Measurements from ENCODE around the gene IL19.

The IL19 gene

GRCh38 chr1:206854401-206855129, 84.0 kb downstream of the IL19 start:
- Histone ChIP-seq H3K9me3 (ENCODE audit: insufficient read depth, low read length) (no peaks in the 10 kb centered on the region), H3K4me3 (ENCODE audit: low read length) (no peak overlapping the region), H3K4me2 (ENCODE audit: low read length) (no peak overlapping the region), H3K79me2 (ENCODE audit: low read length) (no peaks in the 10 kb centered on the region), H4K20me1 (ENCODE audit: insufficient read depth, low read length) (no peaks in the 10 kb centered on the region), H2AFZ (ENCODE audit: low read depth, low read length) (no peak overlapping the region), H3K27ac (ENCODE audit: low read length) (no peak overlapping the region), H3K4me1 (ENCODE audit: low read length) (no peaks in the 10 kb centered on the region), H3K36me3 (replicated peaks; ENCODE audit: low read depth, low read length) (no peaks in the 10 kb centered on the region), H3K27me3 (ENCODE audit: low read depth, low read length) (peaks cover 41% of the 10 kb centered on the region), H3K9ac (ENCODE audit: low read length) (no peak overlapping the region)
- TF ChIP-seq EZH2phosphoT487 (IDR thresholded peaks at IDR 0.05; ENCODE audit: low read depth) (no peak), CTCF (IDR thresholded peaks at IDR 0.05; ENCODE audit: low read depth, low read length) (no peak)

- Histone ChIP-seq H3K36me3 (replicated peaks; ENCODE audit: low read depth, low read length) (no peaks in the 10 kb centered on the region), H3K9ac (ENCODE audit: low read length) (no peak overlapping the region), H3K4me3 (ENCODE audit: low read length) (no peak overlapping the region), H4K20me1 (ENCODE audit: insufficient read depth, low read length) (no peaks in the 10 kb centered on the region), H3K9me3 (ENCODE audit: insufficient read depth, low read length) (no peaks in the 10 kb centered on the region), H3K4me1 (ENCODE audit: low read length) (no peaks in the 10 kb centered on the region), H3K4me2 (ENCODE audit: low read length) (no peak overlapping the region), H3K27me3 (ENCODE audit: low read depth, low read length) (peaks cover 39% of the 10 kb centered on the region), H3K79me2 (ENCODE audit: low read length) (no peaks in the 10 kb centered on the region), H2AFZ (ENCODE audit: low read depth, low read length) (no peak overlapping the region), H3K27ac (ENCODE audit: low read length) (no peak overlapping the region)
- no peak for TF ChIP-seq CTCF (IDR thresholded peaks at IDR 0.05; ENCODE audit: low read depth, low read length)
- TF ChIP-seq EZH2phosphoT487 (IDR thresholded peaks at IDR 0.05; ENCODE audit: low read depth), result no peak
These were observed 85.3 kb downstream of the IL19 start for GRCh38 chr1:206855859-206856258.

- Histone ChIP-seq H3K4me1 (ENCODE audit: low read length) (no peaks in the 10 kb centered on the region), H3K27ac (ENCODE audit: low read length) (no peak overlapping the region), H3K9me3 (ENCODE audit: insufficient read depth, low read length) (no peaks in the 10 kb centered on the region), H3K36me3 (replicated peaks; ENCODE audit: low read depth, low read length) (no peaks in the 10 kb centered on the region), H3K9ac (ENCODE audit: low read length) (no peak overlapping the region), H3K4me2 (ENCODE audit: low read length) (no peak overlapping the region), H3K27me3 (ENCODE audit: low read depth, low read length) (peaks cover 44% of the 10 kb centered on the region), H4K20me1 (ENCODE audit: insufficient read depth, low read length) (no peaks in the 10 kb centered on the region), H3K4me3 (ENCODE audit: low read length) (no peak overlapping the region), H3K79me2 (ENCODE audit: low read length) (no peaks in the 10 kb centered on the region), H2AFZ (ENCODE audit: low read depth, low read length) (no peak overlapping the region)
- TF ChIP-seq EZH2phosphoT487 (IDR thresholded peaks at IDR 0.05; ENCODE audit: low read depth) (no peak), CTCF (IDR thresholded peaks at IDR 0.05; ENCODE audit: low read depth, low read length) (peak; percentile 68)
These were observed 86.3 kb downstream of the IL19 start for GRCh38 chr1:206856674-206857464.

- Histone ChIP-seq H3K27me3 (ENCODE audit: low read depth, low read length) (peaks cover 41% of the 10 kb centered on the region), H3K4me3 (ENCODE audit: low read length) (no peak overlapping the region), H3K4me1 (ENCODE audit: low read length) (no peaks in the 10 kb centered on the region), H3K79me2 (ENCODE audit: low read length) (no peaks in the 10 kb centered on the region), H4K20me1 (ENCODE audit: insufficient read depth, low read length) (no peaks in the 10 kb centered on the region), H3K9ac (ENCODE audit: low read length) (no peak overlapping the region), H2AFZ (ENCODE audit: low read depth, low read length) (peak overlapping the region; percentile 31; the same call in 1 of the 2 replicates), H3K9me3 (ENCODE audit: insufficient read depth, low read length) (no peaks in the 10 kb centered on the region), H3K4me2 (ENCODE audit: low read length) (no peak overlapping the region), H3K36me3 (replicated peaks; ENCODE audit: low read depth, low read length) (no peaks in the 10 kb centered on the region), H3K27ac (ENCODE audit: low read length) (no peak overlapping the region)
- TF ChIP-seq CTCF (IDR thresholded peaks at IDR 0.05; ENCODE audit: low read depth, low read length), result no peak
- TF ChIP-seq EZH2phosphoT487 (IDR thresholded peaks at IDR 0.05; ENCODE audit: low read depth), result no peak
These were observed 88.5 kb downstream of the IL19 start for GRCh38 chr1:206859082-206859521.
